ENCODE results near the gene RNF112. TPM values are rescaled to one million over a fixed set of nuclear protein-coding genes. Genes with fewer than 3 reads are reported as not detected.

Gene RNF112
- total RNA-seq, 1 experiment from 2014 or later, result 0.81 TPM

DNA sequence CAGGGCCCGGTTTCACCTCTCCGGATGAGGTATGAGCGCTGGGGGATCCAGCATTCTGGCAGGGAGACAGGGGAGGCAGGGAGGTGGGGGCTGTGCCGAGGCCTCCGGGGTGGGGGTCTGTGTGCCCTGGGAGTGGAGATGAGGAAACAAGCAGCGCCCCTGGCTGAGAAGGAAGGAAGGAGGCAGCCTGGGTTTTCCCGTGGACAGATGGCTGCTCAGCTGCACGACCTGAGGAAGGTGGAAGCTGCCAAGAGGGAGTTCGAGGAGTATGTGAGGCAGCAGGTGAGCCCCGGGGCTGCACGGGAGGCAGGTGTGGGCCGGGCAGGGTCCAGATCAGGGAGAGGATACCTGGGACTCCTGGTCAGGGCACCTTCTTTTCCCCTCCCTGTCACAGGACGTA, 4.3 kb downstream of the RNF112 start:
- H2BK12ac ChIP-seq (ENCODE audit: insufficient read length, low read depth, low read length), result no peak overlapping the region
- H2BK5ac ChIP-seq (ENCODE audit: insufficient read length, low read length), result no peak overlapping the region
- H3K4me2 ChIP-seq (ENCODE audit: insufficient read depth, insufficient read length, low read length), result no peak overlapping the region
- WGBS (ENCODE audit: extremely low coverage, insufficient read length, low lambda C conversion rate), result no CpG with 5 or more reads among the region's 13 CpGs
- Mint-ChIP-seq H3K36me3 (ENCODE audit: insufficient read depth in 1 of 3, low read depth in 3 of 3) (no peaks in the 10 kb centered on the region), H3K9me3 (no peaks in the 10 kb centered on the region), H3K4me3 (no peak overlapping the region), H3K27ac (peak overlapping the region in 1 of 3 experiments; percentile 28; a peak in 1 of 7 replicates), H3K27me3 (ENCODE audit: low read depth) (peaks cover 8% of the 10 kb centered on the region), H3K4me1 (peaks cover 10 to 27% of the 10 kb centered on the region in 2 experiments)
- no peaks in the 10 kb centered on the region for H3K9me3 ChIP-seq (ENCODE audit: control insufficient read depth, low read depth, low read length)
- no peaks in the 10 kb centered on the region for H3K4me1 ChIP-seq (ENCODE audit: insufficient read depth, low read length)
- H2BK15ac ChIP-seq (ENCODE audit: low read depth, low read length), result no peak overlapping the region
- peak; percentile 39 for DNase-seq
- H2AFZ ChIP-seq (ENCODE audit: low read length), result no peak overlapping the region
- H4K5ac ChIP-seq (ENCODE audit: insufficient read length, low read depth, low read length), result no peak overlapping the region
- no peak overlapping the region for H3K4ac ChIP-seq (ENCODE audit: low read depth, low read length)
- H3K79me2 ChIP-seq (ENCODE audit: insufficient read depth, low read length), result no peaks in the 10 kb centered on the region
- H2AK5ac ChIP-seq (ENCODE audit: insufficient read length, low read length), result no peak overlapping the region
- H3K23ac ChIP-seq (ENCODE audit: insufficient read length, low read depth, low read length), result no peak overlapping the region
- no peak overlapping the region for H3K27ac ChIP-seq (ENCODE audit: insufficient read length, low read depth, low read length)
- TF ChIP-seq, protein P1, sequence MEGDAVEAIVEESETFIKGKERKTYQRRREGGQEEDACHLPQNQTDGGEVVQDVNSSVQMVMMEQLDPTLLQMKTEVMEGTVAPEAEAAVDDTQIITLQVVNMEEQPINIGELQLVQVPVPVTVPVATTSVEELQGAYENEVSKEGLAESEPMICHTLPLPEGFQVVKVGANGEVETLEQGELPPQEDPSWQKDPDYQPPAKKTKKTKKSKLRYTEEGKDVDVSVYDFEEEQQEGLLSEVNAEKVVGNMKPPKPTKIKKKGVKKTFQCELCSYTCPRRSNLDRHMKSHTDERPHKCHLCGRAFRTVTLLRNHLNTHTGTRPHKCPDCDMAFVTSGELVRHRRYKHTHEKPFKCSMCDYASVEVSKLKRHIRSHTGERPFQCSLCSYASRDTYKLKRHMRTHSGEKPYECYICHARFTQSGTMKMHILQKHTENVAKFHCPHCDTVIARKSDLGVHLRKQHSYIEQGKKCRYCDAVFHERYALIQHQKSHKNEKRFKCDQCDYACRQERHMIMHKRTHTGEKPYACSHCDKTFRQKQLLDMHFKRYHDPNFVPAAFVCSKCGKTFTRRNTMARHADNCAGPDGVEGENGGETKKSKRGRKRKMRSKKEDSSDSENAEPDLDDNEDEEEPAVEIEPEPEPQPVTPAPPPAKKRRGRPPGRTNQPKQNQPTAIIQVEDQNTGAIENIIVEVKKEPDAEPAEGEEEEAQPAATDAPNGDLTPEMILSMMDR (conservative IDR thresholded peaks at IDR 0.05), result no peak
- H2BK120ac ChIP-seq (ENCODE audit: low read depth, low read length, poor library complexity, severe bottlenecking), result no peak overlapping the region
- H3K79me1 ChIP-seq (ENCODE audit: insufficient read depth, low read depth, low read length, poor library complexity, severe bottlenecking), result no peaks in the 10 kb centered on the region
- H3K14ac ChIP-seq (ENCODE audit: insufficient read depth, low read length), result no peak overlapping the region
- H4K20me1 ChIP-seq (ENCODE audit: control insufficient read depth, insufficient read depth, insufficient read length), result no peaks in the 10 kb centered on the region
- H3K27me3 ChIP-seq (ENCODE audit: insufficient read depth, low read length), result no peaks in the 10 kb centered on the region
- H4K8ac ChIP-seq (replicated peaks; ENCODE audit: insufficient read length, low read depth, low read length), result no peak overlapping the region
- no peak overlapping the region for H4K91ac ChIP-seq (ENCODE audit: insufficient read length, low read depth, low read length)
- no peak overlapping the region for H3T11ph ChIP-seq (ENCODE audit: low read length)
- H3K56ac ChIP-seq (ENCODE audit: insufficient read length, low read depth, low read length), result no peak overlapping the region
- H2BK20ac ChIP-seq (ENCODE audit: low read depth, low read length, poor library complexity, severe bottlenecking), result no peak overlapping the region
- no peak overlapping the region for H3K9ac ChIP-seq (ENCODE audit: extremely low read depth, insufficient read length, low read length)
- H3K18ac ChIP-seq (ENCODE audit: insufficient read length, low read depth, low read length), result no peak overlapping the region
- no peaks in the 10 kb centered on the region for H3K23me2 ChIP-seq (ENCODE audit: insufficient read length, low read depth, low read length, poor library complexity, severe bottlenecking)

All from H9 (cell line).